Naive thymus-derived CD4-positive, alpha-beta T cell (primary cell): Measurements from ENCODE around the gene ZNF132. TPM values are rescaled to one million over a fixed set of nuclear protein-coding genes. Genes with fewer than 3 reads are reported as not detected.
A peak's percentile ranks its signal among the peaks of the same experiment; 100 is the strongest.

Experiments
- ATAC-seq: fragments of 150-1000 bp; cut with Tn5 transposase; 2 replicates; pipeline ENCODE4 v1.10.0; 2021; ENCODE audit warnings: mild to moderate bottlenecking, moderate library complexity
- CTCF ChIA-PET: fragments of 350-600 bp; sonication (Branson Sonifier 250); formaldehyde crosslinking; loops from one replicate; lab custom pipeline; 2021; ENCODE audit warnings: antibody characterized with exemption; lab: Charles Lee
- POLR2A ChIA-PET: fragments of 350-600 bp; sonication (Branson Sonifier 250); formaldehyde crosslinking; loops from one replicate; lab custom pipeline; 2021; ENCODE audit warnings: antibody characterized with exemption, inconsistent platforms; lab: Charles Lee
- DNase-seq, 9 donors: peaks; one replicate each; pipeline versions ENCODE4 v3.0.0 to v3.0.0-alpha.2; 2020 to 2022; ENCODE audit warnings: mixed read lengths in 1 of 9
- H3K27ac ChIP-seq: one replicate; pipeline ENCODE4 v1.7.0; 2013; ENCODE audit warnings: mild to moderate bottlenecking, low read depth, low read length, moderate library complexity
- H3K27me3 ChIP-seq, 2 donors: one replicate each; pipeline ENCODE4 v1.7.0; 2013; ENCODE audit warnings: low read length in 2 of 2, mild to moderate bottlenecking in 2 of 2, moderate library complexity in 2 of 2; ENCODE audit not compliant: control insufficient read depth in 2 of 2, insufficient read depth in 2 of 2
- H3K36me3 ChIP-seq, 3 experiments: 1 replicate in 2 of 3; 2 replicates in 1 of 3; pipeline ENCODE4 v1.7.0; 2013; ENCODE audit warnings: low read length in 3 of 3, mild to moderate bottlenecking in 3 of 3, moderate library complexity in 1 of 3; ENCODE audit not compliant: insufficient read depth in 3 of 3, control insufficient read depth in 2 of 3
- H3K4me1 ChIP-seq, 2 donors: one replicate each; pipeline ENCODE4 v1.7.0; 2013; ENCODE audit warnings: low read length in 2 of 2, mild to moderate bottlenecking in 2 of 2, moderate library complexity in 1 of 2; ENCODE audit not compliant: control insufficient read depth in 2 of 2, insufficient read depth in 2 of 2
- H3K4me3 ChIP-seq: 2 replicates; pipeline ENCODE4 v1.7.0; 2013; ENCODE audit warnings: mild to moderate bottlenecking, low read length
- H3K9me3 ChIP-seq, 3 experiments: 1 replicate in 2 of 3; 2 replicates in 1 of 3; pipeline ENCODE4 v1.7.0; 2013; ENCODE audit warnings: low read length in 3 of 3; ENCODE audit not compliant: control insufficient read depth in 2 of 3
- H3K27ac Mint-ChIP-seq, 9 donors: one replicate each; pipeline ENCODE4 v1.8.0; 2020 to 2022; ENCODE audit warnings: mixed read lengths in 9 of 9, mild to moderate bottlenecking in 8 of 9, moderate library complexity in 5 of 9, inconsistent platforms in 2 of 9
- H3K27me3 Mint-ChIP-seq, 5 donors: one replicate each; pipeline ENCODE4 v1.8.0; 2021 to 2022; ENCODE audit warnings: mixed read lengths in 5 of 5, mild to moderate bottlenecking in 1 of 5
- H3K36me3 Mint-ChIP-seq, 5 donors: one replicate each; pipeline ENCODE4 v1.8.0; 2020 to 2022; ENCODE audit warnings: mixed read lengths in 5 of 5, mild to moderate bottlenecking in 3 of 5, inconsistent platforms in 1 of 5
- H3K4me1 Mint-ChIP-seq, 7 donors: one replicate each; pipeline ENCODE4 v1.8.0; 2020 to 2022; ENCODE audit warnings: mixed read lengths in 7 of 7, mild to moderate bottlenecking in 3 of 7, inconsistent platforms in 1 of 7
- H3K4me3 Mint-ChIP-seq, 10 donors: one replicate each; pipeline ENCODE4 v1.8.0; 2020 to 2022; ENCODE audit warnings: mild to moderate bottlenecking in 10 of 10, mixed read lengths in 10 of 10, moderate library complexity in 6 of 10, inconsistent platforms in 2 of 10
- H3K9me3 Mint-ChIP-seq, 11 donors: one replicate each; pipeline ENCODE4 v1.8.0; 2020 to 2022; ENCODE audit warnings: mixed read lengths in 11 of 11, mild to moderate bottlenecking in 4 of 11, inconsistent platforms in 1 of 11, moderate library complexity in 1 of 11
- intact Hi-C, 2 donors: fragments of 100-400 bp; cut with micrococcal nuclease; formaldehyde crosslinking; loops; one replicate each; pipeline ENCODE4 v1.15.1; 2023
- polyA plus RNA-seq, 2 donors: library from polyadenylated mRNA; unstranded; fragments of 300-500 nt; fragmentation: Illumina TruSeq; gene quantifications; one replicate each; pipeline ENCODE4 v1.2.3, GENCODE V29; 2021
- total RNA-seq, 6 experiments: library from RNA in 5 of 6; stranded (reverse) in 5 of 6; gene quantifications; 1 replicate in 5 of 6; 2 replicates in 1 of 6; pipeline ENCODE4 v1.2.3 and lab custom pipeline; 2021 to 2026

ZNF132 gene
- total and polyA plus RNA-seq, 7 experiments from 2014 or later: 1.2 to 12.9 (median 3.6) TPM

GRCh38 chr19:58479736-58480480 lies 40.0 kb upstream of the ZNF132 start:
- Histone ChIP-seq H3K9me3 (no peaks in the 10 kb centered on the region), H3K4me3 (no peak overlapping the region), H3K27me3 (no peaks in the 10 kb centered on the region), H3K4me1 (peaks cover 14% of the 10 kb centered on the region in 2 donors), H3K27ac (no peak overlapping the region), H3K36me3 (no peaks in the 10 kb centered on the region)
- intact Hi-C loops: no loop called here
- Mint-ChIP-seq H3K36me3 (peaks cover 0 to 16% (median 0%) of the 10 kb centered on the region in 5 donors), H3K27me3 (no peaks in the 10 kb centered on the region), H3K4me1 (peaks cover 6 to 20% (median 13%) of the 10 kb centered on the region in 7 donors), H3K9me3 (no peaks in the 10 kb centered on the region), H3K27ac (no peak overlapping the region), H3K4me3 (no peak overlapping the region)
- ATAC-seq: no peak
- CTCF ChIA-PET: no interaction called here
- POLR2A ChIA-PET: no interaction called here
- no peak for DNase-seq

DNA sequence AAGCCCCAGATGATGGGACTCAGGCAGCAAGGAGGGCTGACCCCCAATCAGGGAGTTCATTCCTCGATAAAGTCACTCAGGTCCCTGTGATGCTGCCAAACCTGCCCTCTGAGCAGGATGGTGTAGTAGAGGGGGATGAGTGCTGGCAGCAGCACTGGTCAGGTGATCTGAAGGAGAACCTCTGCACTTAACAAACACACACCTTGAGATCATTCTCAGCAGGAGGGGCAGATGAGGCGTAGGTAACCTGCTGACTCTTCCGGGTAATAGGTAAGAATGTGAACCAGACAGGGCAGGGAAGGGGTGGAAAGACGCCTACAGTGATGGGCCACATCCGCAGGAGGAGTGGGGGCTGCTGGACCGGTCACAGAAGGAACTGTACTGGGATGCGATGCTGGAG lies 39.4 kb upstream of the ZNF132 start:
- no peaks in the 10 kb centered on the region for H3K27me3 Mint-ChIP-seq
- Histone ChIP-seq H3K9me3 (no peaks in the 10 kb centered on the region), H3K4me1 (peaks cover 14 to 16% of the 10 kb centered on the region in 2 donors), H3K27ac (no peak overlapping the region), H3K4me3 (no peak overlapping the region), H3K36me3 (no peaks in the 10 kb centered on the region), H3K27me3 (no peaks in the 10 kb centered on the region)
- DNase-seq: no peak
- CTCF ChIA-PET: no interaction called here
- H3K9me3 Mint-ChIP-seq: no peaks in the 10 kb centered on the region
- H3K4me3 Mint-ChIP-seq: no peak overlapping the region
- POLR2A ChIA-PET: no interaction called here
- peak overlapping the region in 1 of 9 donors; percentile 53 for H3K27ac Mint-ChIP-seq
- H3K4me1 Mint-ChIP-seq: peaks cover 6 to 24% (median 17%) of the 10 kb centered on the region in 7 donors
- intact Hi-C loops: no loop called here
- peaks cover 0 to 16% (median 0%) of the 10 kb centered on the region in 5 donors for H3K36me3 Mint-ChIP-seq
- ATAC-seq: no peak

- Histone ChIP-seq H3K9me3 (no peaks in the 10 kb centered on the region), H3K4me3 (no peak overlapping the region), H3K4me1 (peaks cover 14 to 16% of the 10 kb centered on the region in 2 donors), H3K27me3 (no peaks in the 10 kb centered on the region), H3K27ac (no peak overlapping the region), H3K36me3 (peaks cover 0 to 1% (median 0%) of the 10 kb centered on the region in 3 experiments)
- DNase-seq (no peak), ATAC-seq (no peak)
- intact Hi-C loops: loop anchor here in 1 of 2 donors (2.0 kb wide), 1 partner anchor 295 kb away; the partner anchor contains the start of gene ZNF274
- H3K27ac Mint-ChIP-seq: peak overlapping the region in 4 of 9 donors; percentile 36 to 71 (median 48)
- no peaks in the 10 kb centered on the region for H3K27me3 Mint-ChIP-seq
- H3K4me3 Mint-ChIP-seq: peak overlapping the region in 5 of 10 donors; percentile 28 to 45 (median 31)
- H3K36me3 Mint-ChIP-seq: peaks cover 0 to 16% (median 0%) of the 10 kb centered on the region in 5 donors
- CTCF ChIA-PET: no interaction called here
- H3K9me3 Mint-ChIP-seq: no peaks in the 10 kb centered on the region
- peaks cover 6 to 29% (median 17%) of the 10 kb centered on the region in 7 donors for H3K4me1 Mint-ChIP-seq
- POLR2A ChIA-PET: interaction anchor here (1.1 to 1.6 kb wide), 2 partner anchors 42 to 70 kb away, joined by 4 read pairs; partner anchors contain the start of gene ZBTB45
Observed at GRCh38 chr19:58477871-58478270, 37.9 kb upstream of the ZNF132 start.

GRCh38 chr19:58477130-58477529 lies 37.2 kb upstream of the ZNF132 start:
- Mint-ChIP-seq H3K9me3 (no peaks in the 10 kb centered on the region), H3K36me3 (peaks cover 0 to 13% (median 0%) of the 10 kb centered on the region in 5 donors), H3K27ac (peak overlapping the region in 8 of 9 donors; percentile 87 to 100 (median 96)), H3K27me3 (no peaks in the 10 kb centered on the region), H3K4me3 (peak overlapping the region; percentile 78 to 99 (median 96)), H3K4me1 (peaks cover 6 to 29% (median 17%) of the 10 kb centered on the region in 7 donors)
- Histone ChIP-seq H3K4me1 (peaks cover 14 to 16% of the 10 kb centered on the region in 2 donors), H3K9me3 (no peaks in the 10 kb centered on the region), H3K27ac (peak overlapping the region; percentile 91), H3K27me3 (no peaks in the 10 kb centered on the region), H3K36me3 (peaks cover 0 to 8% (median 0%) of the 10 kb centered on the region in 3 experiments), H3K4me3 (no peak overlapping the region)
- ChIA-PET POLR2A (interaction anchor here (1.6 kb wide), 1 partner anchor 43 kb away, joined by 4 read pairs; the partner anchor contains the start of gene ZBTB45), CTCF (no interaction called here)
- intact Hi-C loops: loop anchor here in 1 of 2 donors (2.0 kb wide), 1 partner anchor 294 kb away; the partner anchor contains the start of gene ZNF274
- ATAC-seq (no peak), DNase-seq (no peak)

- peaks cover 0 to 14% (median 0%) of the 10 kb centered on the region in 3 experiments for H3K36me3 ChIP-seq
- peak overlapping the region; percentile 91 for H3K27ac ChIP-seq
- DNase-seq: no peak
- H3K4me3 ChIP-seq: peak overlapping the region; percentile 77
- ChIA-PET POLR2A (interaction anchor here (1.6 to 2.3 kb wide), 2 partner anchors 23 to 43 kb away, joined by 4 to 11 read pairs; partner anchors contain the start of gene ZBTB45), CTCF (no interaction called here)
- H3K4me3 Mint-ChIP-seq: peak overlapping the region; percentile 78 to 99 (median 96)
- no peaks in the 10 kb centered on the region for H3K9me3 ChIP-seq
- H3K9me3 Mint-ChIP-seq: no peaks in the 10 kb centered on the region
- H3K4me1 Mint-ChIP-seq: peaks cover 6 to 29% (median 17%) of the 10 kb centered on the region in 7 donors
- no peaks in the 10 kb centered on the region for H3K27me3 ChIP-seq
- intact Hi-C loops: loop anchor here (1.0 to 2.0 kb wide), 12 partner anchors 23 to 294 kb away; partner anchors contain the start of genes TRIM28 (in 2 of the 2), ZBTB45 (in 2 of the 2), ZNF132 (in 2 of the 2) and ZNF324B (in 2 of the 2)
- H3K27me3 Mint-ChIP-seq: no peaks in the 10 kb centered on the region
- H3K4me1 ChIP-seq: peaks cover 14 to 16% of the 10 kb centered on the region in 2 donors
- peak overlapping the region; percentile 85 to 100 (median 95) for H3K27ac Mint-ChIP-seq
- H3K36me3 Mint-ChIP-seq: peaks cover 0 to 11% (median 0%) of the 10 kb centered on the region in 5 donors
- ATAC-seq: no peak
Observed at GRCh38 chr19:58476498-58477015, 36.6 kb upstream of the ZNF132 start.
